LHCN-M2 (cell line): ENCODE measurements around the gene RAB20. TPM values are rescaled to one million over a fixed set of nuclear protein-coding genes. Genes with fewer than 3 reads are reported as not detected.
A peak's percentile ranks its signal among the peaks of the same experiment; 100 is the strongest.

ENCODE experiments used
- DNase-seq: peaks from one replicate; pipeline ENCODE4 v3.0.0-alpha.2; 2012; ENCODE audit warnings: low read depth
- total RNA-seq: library from RNA; depleted of rRNA; stranded (reverse); fragments of >200 nt; gene quantifications from 2 replicates; pipeline ENCODE4 v1.2.3, GENCODE V29; 2014

Gene RAB20
- total RNA-seq, 1 experiment from 2014 or later, result 6.2 TPM

DNA sequence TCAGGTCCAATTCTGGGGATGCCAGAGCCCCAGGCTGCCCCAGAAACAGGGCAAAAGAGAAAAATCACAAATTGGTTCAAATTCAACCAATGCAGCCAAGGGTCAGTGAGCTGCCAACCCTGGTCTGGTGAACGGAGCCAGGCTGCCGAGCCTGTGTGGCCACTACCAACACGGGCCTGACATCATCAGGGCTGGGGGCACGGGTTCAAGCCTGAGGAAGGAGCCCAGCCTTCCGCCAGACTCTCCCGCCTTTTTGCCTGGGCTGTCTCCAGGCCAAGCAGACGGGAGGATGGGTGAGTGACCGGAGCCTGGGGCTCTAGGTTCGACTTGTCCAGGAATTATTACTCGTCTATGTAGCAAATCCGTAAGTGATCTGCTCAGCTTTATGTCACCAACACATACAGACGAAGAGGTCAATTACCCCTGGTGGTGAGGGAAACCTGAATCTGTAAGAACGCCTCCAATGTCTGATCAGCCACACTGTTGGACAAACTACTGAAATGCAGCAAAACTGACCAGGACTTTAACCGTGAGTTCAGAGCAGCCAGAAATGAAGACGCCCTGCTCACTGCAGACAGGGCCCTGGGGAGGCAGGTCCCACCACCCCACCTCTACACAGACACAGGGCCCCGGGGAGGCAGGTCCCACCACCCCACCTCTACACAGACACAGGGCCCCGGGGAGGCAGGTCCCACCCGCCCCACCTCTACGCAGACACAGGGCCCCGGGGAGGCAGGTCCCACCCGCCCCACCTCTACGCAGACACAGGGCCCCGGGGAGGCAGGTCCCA lies 31.8 kb downstream of the RAB20 start:
- no peak for DNase-seq

- DNase-seq, result peak; percentile 28
Measured at GRCh38 chr13:110528911-110529310, 32.6 kb downstream of the RAB20 start.

GRCh38 chr13:110528371-110528770 lies 33.2 kb downstream of the RAB20 start:
- DNase-seq, result peak; percentile 71

DNA sequence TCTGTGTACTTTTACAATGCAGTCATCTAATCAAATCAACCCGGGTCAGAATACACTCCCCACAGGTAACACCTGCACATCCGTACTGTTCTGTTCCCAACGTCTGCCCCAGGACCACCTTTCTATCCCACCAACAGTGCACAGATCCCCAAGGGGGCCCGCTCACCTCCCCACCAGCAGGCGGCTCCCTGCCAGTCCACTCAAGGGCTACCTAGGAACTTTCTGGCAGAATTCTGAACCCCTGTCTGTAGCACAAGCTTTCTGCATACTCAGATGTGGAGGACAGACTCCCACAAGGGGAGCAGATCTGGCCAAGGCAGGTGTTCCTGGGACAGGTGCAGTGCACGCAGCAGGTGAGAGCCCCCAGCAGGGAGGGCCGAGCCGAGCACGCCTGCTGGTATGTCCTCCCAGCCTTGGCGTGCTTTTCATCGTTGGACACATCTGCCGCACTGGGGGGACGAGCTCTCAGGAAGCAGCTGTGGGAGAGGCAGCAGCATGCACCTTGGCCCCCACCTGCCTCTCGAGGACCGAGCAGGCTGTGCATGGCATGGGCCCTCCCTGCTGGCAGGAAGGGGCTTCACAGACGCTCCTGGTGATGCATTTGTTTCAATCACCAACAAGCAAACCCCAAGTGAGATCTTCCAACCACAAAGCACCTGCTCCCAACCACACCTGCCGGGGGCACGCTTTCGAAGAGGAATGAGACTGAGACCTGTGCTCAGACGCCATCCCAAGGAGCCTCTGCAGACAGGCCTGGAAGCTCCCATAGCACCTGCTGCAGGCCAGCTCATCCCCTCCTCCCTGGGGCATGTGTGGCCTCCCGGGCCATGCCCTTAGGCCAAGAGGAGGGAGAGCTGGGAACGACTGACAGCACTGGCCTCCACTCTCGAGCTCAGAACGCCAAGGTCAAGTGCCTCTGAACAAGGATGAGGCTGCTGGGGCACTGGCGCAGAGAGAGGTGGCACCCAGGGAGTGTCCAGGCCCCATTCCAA lies 35.9 kb downstream of the RAB20 start:
- DNase-seq, result no peak

GRCh38 chr13:110524541-110525257 lies 36.8 kb downstream of the RAB20 start:
- DNase-seq, result no peak

DNA sequence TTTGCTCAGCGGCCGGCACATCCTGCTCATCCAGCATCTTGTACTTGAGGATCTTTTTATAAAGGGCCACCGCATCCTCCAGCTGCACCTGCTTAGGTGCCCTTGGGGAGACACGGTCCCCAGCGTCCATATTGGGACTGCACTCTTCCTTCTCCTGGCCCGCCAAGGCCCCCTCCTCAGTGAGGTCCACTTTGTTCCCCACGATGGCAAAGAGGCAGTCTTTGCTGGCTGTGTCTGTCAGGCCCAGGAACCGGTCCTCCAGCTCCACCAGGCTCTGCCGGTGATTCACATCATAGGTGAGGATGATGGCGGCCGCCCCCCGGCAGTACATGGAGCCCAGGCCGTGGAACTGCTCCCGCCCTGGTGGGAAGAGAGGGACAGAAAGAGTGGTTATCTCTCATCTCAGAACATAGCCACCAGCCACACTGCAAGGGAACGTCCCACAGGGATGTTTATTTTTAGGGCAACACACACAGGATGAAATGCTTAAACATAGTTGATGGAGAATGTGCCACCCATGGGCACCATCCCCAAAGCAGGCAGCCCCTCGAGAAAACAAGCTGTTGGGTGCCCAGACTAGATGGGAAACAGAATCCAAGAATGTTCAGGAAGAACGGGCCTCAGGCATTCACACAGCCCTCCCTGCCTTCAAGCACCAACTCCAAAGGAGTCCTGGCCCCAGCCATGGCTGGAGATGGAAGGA lies 37.5 kb downstream of the RAB20 start:
- no peak for DNase-seq

DNA sequence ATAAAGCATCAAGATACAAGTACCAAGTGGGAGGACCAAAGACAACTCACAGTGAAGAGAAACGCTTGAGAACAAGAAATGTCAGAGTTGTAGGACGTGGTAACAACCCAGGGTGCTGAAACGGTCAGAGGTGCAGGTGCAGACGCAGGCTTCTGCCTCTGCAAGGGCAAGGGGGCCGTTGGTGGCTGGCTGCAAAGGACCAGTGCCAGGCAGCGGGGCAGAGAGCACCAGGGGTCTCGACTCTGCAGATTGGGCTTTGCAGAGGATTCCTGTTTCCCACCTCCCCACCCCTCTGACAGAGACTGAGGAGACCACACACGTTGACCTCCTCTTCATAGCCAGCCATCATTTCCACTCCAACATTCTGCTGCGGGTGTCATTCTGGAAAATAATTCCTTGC lies 38.3 kb downstream of the RAB20 start:
- no peak for DNase-seq

GRCh38 chr13:110522721-110523120 lies 38.8 kb downstream of the RAB20 start:
- DNase-seq, result no peak

DNA sequence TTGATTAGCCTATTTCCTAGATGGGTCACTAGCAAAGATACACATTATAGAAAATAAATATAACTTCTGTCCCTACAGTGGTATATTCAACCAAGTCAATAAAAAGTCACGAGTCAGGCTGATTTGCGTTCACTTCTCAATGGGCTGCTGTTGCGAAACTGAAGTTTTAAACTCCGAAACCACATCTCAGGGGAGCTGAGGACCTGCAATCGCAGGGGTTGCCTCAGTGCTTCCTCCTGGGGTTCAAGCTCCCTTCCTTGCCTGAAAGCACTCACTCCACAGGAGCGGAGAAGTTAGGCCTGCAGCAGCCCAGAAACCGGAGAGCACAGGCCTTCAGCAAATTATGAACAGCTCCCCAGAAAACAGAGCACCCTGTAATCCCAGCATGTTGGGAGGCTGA lies 39.6 kb downstream of the RAB20 start:
- no peak for DNase-seq

- no peak for DNase-seq
Measured at GRCh38 chr13:110521296-110521680, 40.2 kb downstream of the RAB20 start.

GRCh38 chr13:110520431-110521295 lies 40.9 kb downstream of the RAB20 start:
- DNase-seq, result peak; percentile 81

- no peak for DNase-seq
Measured at GRCh38 chr13:110519506-110519905, 42.0 kb downstream of the RAB20 start.

- no peak for DNase-seq
Measured at GRCh38 chr13:110519046-110519445, 42.5 kb downstream of the RAB20 start.

GRCh38 chr13:110518571-110518970 lies 43.0 kb downstream of the RAB20 start:
- no peak for DNase-seq

GRCh38 chr13:110518226-110518525 lies 43.3 kb downstream of the RAB20 start:
- no peak for DNase-seq

DNA sequence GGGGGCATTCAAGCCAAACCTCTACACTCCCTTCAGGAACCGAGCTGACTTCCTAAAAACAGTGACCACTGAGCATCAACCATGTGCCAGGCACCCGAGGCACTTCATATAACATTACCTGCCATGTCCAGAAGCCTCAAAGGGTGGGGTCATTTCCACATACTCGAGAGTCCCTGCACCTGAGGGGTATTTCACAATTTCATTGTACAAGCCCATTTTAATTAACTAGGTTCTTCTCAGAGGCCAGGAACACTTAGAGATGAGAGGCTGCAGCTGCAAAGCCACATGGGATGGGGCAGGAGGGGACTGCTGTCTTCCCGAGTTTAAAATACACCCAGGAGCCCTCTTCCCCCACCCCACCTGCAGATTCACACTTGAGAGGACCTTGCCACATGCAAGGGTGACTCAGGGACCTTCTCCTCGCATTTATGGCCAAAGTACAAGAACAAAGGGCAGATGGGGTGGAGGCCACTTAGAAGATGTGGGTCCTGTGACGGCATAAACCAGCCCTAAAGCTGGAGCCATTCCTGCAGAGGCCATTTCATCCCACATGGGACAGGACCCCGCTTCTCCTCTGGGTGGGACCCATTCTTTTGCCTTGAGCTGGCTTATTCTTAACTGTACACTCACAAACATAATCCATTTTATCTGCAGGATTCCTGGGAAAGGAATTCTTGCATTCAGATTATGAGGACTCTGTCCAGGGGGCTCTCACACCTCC lies 43.9 kb downstream of the RAB20 start:
- no peak for DNase-seq

- no peak for DNase-seq
Measured at GRCh38 chr13:110516500-110516899, 45.0 kb downstream of the RAB20 start.

DNA sequence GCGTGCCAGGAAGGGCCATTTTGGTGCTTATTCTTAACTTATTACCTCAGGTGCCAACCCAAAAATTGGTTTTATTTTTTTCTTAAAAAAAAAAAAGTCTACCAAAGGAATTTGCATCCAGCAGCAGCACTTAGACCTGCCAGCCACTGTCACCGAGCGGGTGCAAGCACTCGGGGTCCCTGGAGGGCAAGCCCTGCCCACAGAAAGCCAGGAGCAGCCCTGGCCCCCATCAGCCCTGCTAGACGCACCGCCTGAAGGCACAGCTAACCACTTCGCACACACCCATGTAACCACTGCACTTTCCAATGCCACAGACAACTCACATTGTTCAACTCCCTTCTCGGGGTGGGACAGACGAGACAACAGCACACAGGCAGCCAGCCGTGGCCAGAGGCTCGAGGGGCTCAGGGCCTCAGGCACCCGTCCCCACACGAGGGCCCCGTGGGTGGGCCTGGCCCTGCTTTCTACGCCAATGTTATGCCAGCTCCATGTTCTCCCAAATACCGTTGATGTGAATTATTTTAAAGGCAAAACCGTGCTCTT lies 49.3 kb downstream of the RAB20 start:
- no peak for DNase-seq

DNA sequence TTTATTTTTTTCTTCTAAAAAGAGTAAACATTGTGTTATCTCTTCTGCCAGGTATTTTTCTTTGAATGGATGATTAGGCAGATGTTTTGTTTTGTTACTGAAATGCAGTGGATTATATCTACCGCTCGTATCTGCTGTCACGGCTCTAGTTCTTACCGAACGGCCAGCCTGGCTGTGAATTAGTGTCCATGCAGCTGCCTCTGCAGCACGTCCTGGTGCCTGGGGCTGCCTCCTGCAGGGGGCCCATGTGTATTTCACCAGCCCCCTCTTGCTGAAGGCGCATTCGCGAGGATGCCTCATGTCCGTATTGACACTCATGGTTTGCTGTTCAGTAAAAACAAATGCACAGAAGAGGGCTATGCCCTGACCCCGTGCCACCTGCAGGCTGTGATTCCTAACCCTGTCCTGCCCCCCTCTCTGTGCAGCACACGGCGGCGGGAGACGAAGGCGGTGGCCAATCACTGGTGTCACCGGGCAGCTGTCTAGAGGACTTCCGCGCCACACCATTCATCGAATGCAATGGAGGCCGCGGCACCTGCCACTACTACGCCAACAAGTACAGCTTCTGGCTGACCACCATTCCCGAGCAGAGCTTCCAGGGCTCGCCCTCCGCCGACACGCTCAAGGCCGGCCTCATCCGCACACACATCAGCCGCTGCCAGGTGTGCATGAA lies 49.9 kb downstream of the RAB20 start:
- no peak for DNase-seq
